Measurements from ENCODE around the gene POR. TPM values are rescaled to one million over a fixed set of nuclear protein-coding genes. Genes with fewer than 3 reads are reported as not detected.
"Not testable (repeated sequence)": the region's sequence is repeated elsewhere in the genome, so short reads cannot be mapped to it uniquely, and the experiment has no call there.

The POR gene
- polyA plus RNA-seq, 1 donor from 2014 or later: 50.2 TPM

- Mint-ChIP-seq H3K4me3 (no peak overlapping the region), H3K9me3 (no peaks in the 10 kb centered on the region), H3K27me3 (no peaks in the 10 kb centered on the region), H3K36me3 (peaks cover 2% of the 10 kb centered on the region), H3K27ac (no peak overlapping the region), H3K4me1 (peaks cover 0 to 3% (median 0%) of the 10 kb centered on the region in 3 donors)
Observed at GRCh38 chr7:76003351-76003750, 88.4 kb downstream of the POR start.

GRCh38 chr7:76005004-76005403 lies 90.0 kb downstream of the POR start:
- H3K27me3 Mint-ChIP-seq, H3K9me3 Mint-ChIP-seq, H3K4me1 Mint-ChIP-seq, H3K27ac Mint-ChIP-seq, H3K4me3 Mint-ChIP-seq, H3K36me3 Mint-ChIP-seq: not testable (repeated sequence)

GRCh38 chr7:76008156-76008687 lies 93.3 kb downstream of the POR start:
- no peaks in the 10 kb centered on the region for H3K27me3 Mint-ChIP-seq
- H3K4me3 Mint-ChIP-seq: no peak overlapping the region
- peaks cover 6 to 10% (median 8%) of the 10 kb centered on the region in 3 donors for H3K4me1 Mint-ChIP-seq
- no peaks in the 10 kb centered on the region for H3K9me3 Mint-ChIP-seq
- H3K36me3 Mint-ChIP-seq: peaks cover 2% of the 10 kb centered on the region
- H3K27ac Mint-ChIP-seq: no peak overlapping the region

GRCh38 chr7:76009672-76010600 lies 95.0 kb downstream of the POR start:
- Mint-ChIP-seq H3K4me3 (no peak overlapping the region), H3K4me1 (peaks cover 6 to 10% (median 10%) of the 10 kb centered on the region in 3 donors)

GRCh38 chr7:76011442-76011861 lies 96.5 kb downstream of the POR start:
- Mint-ChIP-seq H3K4me3 (no peak overlapping the region), H3K36me3 (peaks cover 9% of the 10 kb centered on the region), H3K9me3 (no peaks in the 10 kb centered on the region), H3K27me3 (no peaks in the 10 kb centered on the region), H3K27ac (no peak overlapping the region), H3K4me1 (peaks cover 6 to 10% (median 10%) of the 10 kb centered on the region in 3 donors)

More at GRCh38 chr7:76009672-76010600, 95.0 kb downstream of the POR start:
- H3K27me3 Mint-ChIP-seq: no peaks in the 10 kb centered on the region
- no peaks in the 10 kb centered on the region for H3K9me3 Mint-ChIP-seq
- H3K36me3 Mint-ChIP-seq: peaks cover 5% of the 10 kb centered on the region
- peak overlapping the region in 2 of 3 donors; percentile 75 to 84 for H3K27ac Mint-ChIP-seq

- Mint-ChIP-seq H3K36me3 (peaks cover 7% of the 10 kb centered on the region), H3K27me3 (no peaks in the 10 kb centered on the region), H3K4me3 (no peak overlapping the region), H3K27ac (no peak overlapping the region), H3K4me1 (peaks cover 4 to 7% (median 5%) of the 10 kb centered on the region in 3 donors), H3K9me3 (no peaks in the 10 kb centered on the region)
Observed at GRCh38 chr7:76016191-76016947, 101.4 kb downstream of the POR start.

- not testable (repeated sequence) for H3K36me3 Mint-ChIP-seq, H3K9me3 Mint-ChIP-seq, H3K27ac Mint-ChIP-seq, H3K4me3 Mint-ChIP-seq, H3K27me3 Mint-ChIP-seq, H3K4me1 Mint-ChIP-seq
Observed at GRCh38 chr7:76018520-76018919, 103.6 kb downstream of the POR start.

GRCh38 chr7:76020031-76020714 lies 105.2 kb downstream of the POR start:
- H3K27me3 Mint-ChIP-seq: no peaks in the 10 kb centered on the region
- H3K4me3 Mint-ChIP-seq: no peak overlapping the region
- peaks cover 4% of the 10 kb centered on the region for H3K36me3 Mint-ChIP-seq
- H3K27ac Mint-ChIP-seq: peak overlapping the region in 1 of 3 donors; percentile 63
- peaks cover 4 to 9% (median 4%) of the 10 kb centered on the region in 3 donors for H3K4me1 Mint-ChIP-seq
- H3K9me3 Mint-ChIP-seq: no peaks in the 10 kb centered on the region

- H3K27me3 Mint-ChIP-seq: no peaks in the 10 kb centered on the region
- H3K4me3 Mint-ChIP-seq: peak overlapping the region in 1 of 4 donors; percentile 30
- no peak overlapping the region for H3K27ac Mint-ChIP-seq
- peaks cover 4 to 8% (median 4%) of the 10 kb centered on the region in 3 donors for H3K4me1 Mint-ChIP-seq
- H3K9me3 Mint-ChIP-seq: no peaks in the 10 kb centered on the region
- H3K36me3 Mint-ChIP-seq: peaks cover 5% of the 10 kb centered on the region
Observed at GRCh38 chr7:76022026-76022780, 107.2 kb downstream of the POR start.

GRCh38 chr7:76023002-76023401 lies 108.0 kb downstream of the POR start:
- Mint-ChIP-seq H3K36me3 (peaks cover 5% of the 10 kb centered on the region), H3K4me1 (peaks cover 4 to 8% (median 4%) of the 10 kb centered on the region in 3 donors), H3K27ac (no peak overlapping the region), H3K4me3 (peak overlapping the region in 1 of 4 donors; percentile 42), H3K27me3 (no peaks in the 10 kb centered on the region), H3K9me3 (no peaks in the 10 kb centered on the region)

- not testable (repeated sequence) for H3K4me3 Mint-ChIP-seq, H3K9me3 Mint-ChIP-seq, H3K27me3 Mint-ChIP-seq, H3K36me3 Mint-ChIP-seq, H3K27ac Mint-ChIP-seq, H3K4me1 Mint-ChIP-seq
Observed at GRCh38 chr7:76029682-76030081, 114.7 kb downstream of the POR start.

GRCh38 chr7:76031964-76032363 lies 117.0 kb downstream of the POR start:
- no peak overlapping the region for H3K27ac Mint-ChIP-seq
- H3K36me3 Mint-ChIP-seq: no peaks in the 10 kb centered on the region
- H3K27me3 Mint-ChIP-seq: no peaks in the 10 kb centered on the region
- H3K9me3 Mint-ChIP-seq: no peaks in the 10 kb centered on the region
- no peak overlapping the region for H3K4me3 Mint-ChIP-seq
- peaks cover 0 to 4% (median 2%) of the 10 kb centered on the region in 3 donors for H3K4me1 Mint-ChIP-seq

Measured in IgD-negative memory B cell (primary cell).